Fibroblast of peridontal ligament (primary cell): ENCODE measurements around the gene CACNA1A.
"Not testable (repeated sequence)": the region's sequence is repeated elsewhere in the genome, so short reads cannot be mapped to it uniquely, and the experiment has no call there.

Experiments used
- DNase-seq: peaks from one replicate; pipeline ENCODE4 v3.0.0-alpha.2; 2010; ENCODE audit errors: extremely low read depth

CACNA1A gene

GRCh38 chr19:13427273-13428051 lies 78.8 kb downstream of the CACNA1A start:
- DNase-seq, result no peak

GRCh38 chr19:13425875-13426274 lies 80.4 kb downstream of the CACNA1A start:
- DNase-seq, result not testable (repeated sequence)

GRCh38 chr19:13425151-13425550 lies 81.1 kb downstream of the CACNA1A start:
- DNase-seq, result no peak

- no peak for DNase-seq
Measured at GRCh38 chr19:13420780-13421179, 85.5 kb downstream of the CACNA1A start.

- no peak for DNase-seq
Measured at GRCh38 chr19:13417054-13417453, 89.2 kb downstream of the CACNA1A start.

GRCh38 chr19:13411899-13412298 lies 94.4 kb downstream of the CACNA1A start:
- no peak for DNase-seq

GRCh38 chr19:13410946-13411345 lies 95.3 kb downstream of the CACNA1A start:
- DNase-seq, result no peak

- no peak for DNase-seq
Measured at GRCh38 chr19:13408889-13409518, 97.3 kb downstream of the CACNA1A start.

- DNase-seq, result no peak
Measured at GRCh38 chr19:13404236-13404635, 102.0 kb downstream of the CACNA1A start.

- peak; percentile 23 for DNase-seq
Measured at GRCh38 chr19:13401388-13401787, 104.9 kb downstream of the CACNA1A start.

- no peak for DNase-seq
Measured at GRCh38 chr19:13400296-13400695, 106.0 kb downstream of the CACNA1A start.

GRCh38 chr19:13399746-13400145 lies 106.5 kb downstream of the CACNA1A start:
- no peak for DNase-seq

GRCh38 chr19:13398780-13399726 lies 107.2 kb downstream of the CACNA1A start:
- DNase-seq, result peak; percentile 94

- DNase-seq, result no peak
Measured at GRCh38 chr19:13398182-13398581, 108.1 kb downstream of the CACNA1A start.

- DNase-seq, result peak; percentile 87
Measured at GRCh38 chr19:13396250-13397080, 109.8 kb downstream of the CACNA1A start.

- no peak for DNase-seq
Measured at GRCh38 chr19:13382633-13382938, 123.7 kb downstream of the CACNA1A start.

GRCh38 chr19:13381827-13382632 lies 124.2 kb downstream of the CACNA1A start:
- no peak for DNase-seq

GRCh38 chr19:13376537-13376936 lies 129.7 kb downstream of the CACNA1A start:
- no peak for DNase-seq

GRCh38 chr19:13373599-13373998 lies 132.7 kb downstream of the CACNA1A start:
- no peak for DNase-seq

- no peak for DNase-seq
Measured at GRCh38 chr19:13370948-13371347, 135.3 kb downstream of the CACNA1A start.
